ENCODE results near the gene BCL6. TPM values are rescaled to one million over a fixed set of nuclear protein-coding genes. Genes with fewer than 3 reads are reported as not detected.

The BCL6 gene
- total RNA-seq, 1 donor from 2014 or later = 46.2 TPM

- TF ChIP-seq CTCF (IDR thresholded peaks at IDR 0.05; ENCODE audit: insufficient read depth, low read depth, low read length) = no peak
- TF ChIP-seq EZH2 (IDR thresholded peaks at IDR 0.05; ENCODE audit: insufficient read depth, low read length) = no peak
- no peaks in the 10 kb centered on the region for H3K36me3 ChIP-seq (ENCODE audit: insufficient read depth, low read length)
- H3K9me3 ChIP-seq (ENCODE audit: insufficient read depth, low read depth, low read length) = no peaks in the 10 kb centered on the region
- peaks cover 5% of the 10 kb centered on the region for H3K4me1 ChIP-seq (ENCODE audit: insufficient read depth, low read length)
- H4K20me1 ChIP-seq (ENCODE audit: insufficient read depth, low read length) = no peaks in the 10 kb centered on the region
- H3K27me3 Mint-ChIP-seq (ENCODE audit: low read depth, unreplicated experiment) = peaks cover 2% of the 10 kb centered on the region
- peak overlapping the region; percentile 41 for H3K27ac ChIP-seq (ENCODE audit: low read depth, low read length)
- peak; percentile 94 for FAIRE-seq
- H3K9me3 Mint-ChIP-seq (ENCODE audit: unreplicated experiment) = no peaks in the 10 kb centered on the region
- H3K36me3 Mint-ChIP-seq (ENCODE audit: low read depth, unreplicated experiment) = no peaks in the 10 kb centered on the region
- H3K4me2 ChIP-seq (ENCODE audit: low read length) = peak overlapping the region; percentile 33
- peak; percentile 99 for DNase-seq (ENCODE audit: low read depth)
- peak overlapping the region; percentile 92 for H3K27ac Mint-ChIP-seq (ENCODE audit: unreplicated experiment)
- peaks cover 17% of the 10 kb centered on the region for H3K4me1 Mint-ChIP-seq (ENCODE audit: low read depth, unreplicated experiment)
- H3K79me2 ChIP-seq (ENCODE audit: insufficient read depth, low read length) = no peaks in the 10 kb centered on the region
- no peaks in the 10 kb centered on the region for H3K27me3 ChIP-seq (ENCODE audit: insufficient read depth, low read length)
- H3K4me3 Mint-ChIP-seq (ENCODE audit: unreplicated experiment) = no peak overlapping the region
- H3K4me3 ChIP-seq (ENCODE audit: insufficient read depth, low read depth, low read length) = no peak overlapping the region
- peak overlapping the region; percentile 43 for H2AFZ ChIP-seq (ENCODE audit: low read depth, low read length)
- no peak overlapping the region for H3K9ac ChIP-seq (ENCODE audit: low read length)
These were observed 37.8 kb upstream of the BCL6 start for GRCh38 chr3:187783098-187783497.

GRCh38 chr3:187782006-187782405, 36.7 kb upstream of the BCL6 start:
- H3K4me1 ChIP-seq (ENCODE audit: insufficient read depth, low read length) = peaks cover 5% of the 10 kb centered on the region
- H3K9me3 ChIP-seq (ENCODE audit: insufficient read depth, low read depth, low read length) = no peaks in the 10 kb centered on the region
- Mint-ChIP-seq H3K27ac (ENCODE audit: unreplicated experiment) (peak overlapping the region; percentile 86), H3K27me3 (ENCODE audit: low read depth, unreplicated experiment) (peaks cover 2% of the 10 kb centered on the region), H3K4me3 (ENCODE audit: unreplicated experiment) (no peak overlapping the region), H3K9me3 (ENCODE audit: unreplicated experiment) (no peaks in the 10 kb centered on the region), H3K36me3 (ENCODE audit: low read depth, unreplicated experiment) (no peaks in the 10 kb centered on the region), H3K4me1 (ENCODE audit: low read depth, unreplicated experiment) (peaks cover 24% of the 10 kb centered on the region)
- no peak overlapping the region for H3K4me2 ChIP-seq (ENCODE audit: low read length)
- no peaks in the 10 kb centered on the region for H3K79me2 ChIP-seq (ENCODE audit: insufficient read depth, low read length)
- H3K9ac ChIP-seq (ENCODE audit: low read length) = no peak overlapping the region
- TF ChIP-seq EZH2 (IDR thresholded peaks at IDR 0.05; ENCODE audit: insufficient read depth, low read length) = no peak
- no peak for TF ChIP-seq CTCF (IDR thresholded peaks at IDR 0.05; ENCODE audit: insufficient read depth, low read depth, low read length)
- no peak overlapping the region for H3K27ac ChIP-seq (ENCODE audit: low read depth, low read length)
- no peaks in the 10 kb centered on the region for H3K27me3 ChIP-seq (ENCODE audit: insufficient read depth, low read length)
- H3K4me3 ChIP-seq (ENCODE audit: insufficient read depth, low read depth, low read length) = no peak overlapping the region
- no peaks in the 10 kb centered on the region for H4K20me1 ChIP-seq (ENCODE audit: insufficient read depth, low read length)
- H2AFZ ChIP-seq (ENCODE audit: low read depth, low read length) = no peak overlapping the region
- no peak for FAIRE-seq
- no peak for DNase-seq (ENCODE audit: low read depth)
- no peaks in the 10 kb centered on the region for H3K36me3 ChIP-seq (ENCODE audit: insufficient read depth, low read length)

GRCh38 chr3:187781001-187781400, 35.7 kb upstream of the BCL6 start:
- TF ChIP-seq EZH2 (IDR thresholded peaks at IDR 0.05; ENCODE audit: insufficient read depth, low read length) = no peak
- TF ChIP-seq CTCF (IDR thresholded peaks at IDR 0.05; ENCODE audit: insufficient read depth, low read depth, low read length) = no peak
- DNase-seq (ENCODE audit: low read depth) (no peak), FAIRE-seq (no peak)
- H3K27me3 Mint-ChIP-seq (ENCODE audit: low read depth, unreplicated experiment) = peaks cover 2% of the 10 kb centered on the region
- Histone ChIP-seq H3K4me2 (ENCODE audit: low read length) (no peak overlapping the region), H3K4me3 (ENCODE audit: insufficient read depth, low read depth, low read length) (no peak overlapping the region), H3K79me2 (ENCODE audit: insufficient read depth, low read length) (no peaks in the 10 kb centered on the region), H3K36me3 (ENCODE audit: insufficient read depth, low read length) (no peaks in the 10 kb centered on the region), H3K27ac (ENCODE audit: low read depth, low read length) (no peak overlapping the region), H4K20me1 (ENCODE audit: insufficient read depth, low read length) (no peaks in the 10 kb centered on the region), H3K27me3 (ENCODE audit: insufficient read depth, low read length) (no peaks in the 10 kb centered on the region), H3K4me1 (ENCODE audit: insufficient read depth, low read length) (peaks cover 5% of the 10 kb centered on the region), H3K9me3 (ENCODE audit: insufficient read depth, low read depth, low read length) (no peaks in the 10 kb centered on the region), H2AFZ (ENCODE audit: low read depth, low read length) (no peak overlapping the region), H3K9ac (ENCODE audit: low read length) (no peak overlapping the region)
- H3K4me1 Mint-ChIP-seq (ENCODE audit: low read depth, unreplicated experiment) = peaks cover 24% of the 10 kb centered on the region
- H3K27ac Mint-ChIP-seq (ENCODE audit: unreplicated experiment) = no peak overlapping the region
- no peak overlapping the region for H3K4me3 Mint-ChIP-seq (ENCODE audit: unreplicated experiment)
- no peaks in the 10 kb centered on the region for H3K9me3 Mint-ChIP-seq (ENCODE audit: unreplicated experiment)
- no peaks in the 10 kb centered on the region for H3K36me3 Mint-ChIP-seq (ENCODE audit: low read depth, unreplicated experiment)
